NCI-H2227 (cell line): ENCODE measurements around the gene DPP6.

Source experiments
- DNase-seq: peaks from one replicate; lab custom pipeline; 2025; ENCODE audit not compliant: unreplicated experiment; lab: John Stamatoyannopoulos, UW

The DPP6 gene

DNA sequence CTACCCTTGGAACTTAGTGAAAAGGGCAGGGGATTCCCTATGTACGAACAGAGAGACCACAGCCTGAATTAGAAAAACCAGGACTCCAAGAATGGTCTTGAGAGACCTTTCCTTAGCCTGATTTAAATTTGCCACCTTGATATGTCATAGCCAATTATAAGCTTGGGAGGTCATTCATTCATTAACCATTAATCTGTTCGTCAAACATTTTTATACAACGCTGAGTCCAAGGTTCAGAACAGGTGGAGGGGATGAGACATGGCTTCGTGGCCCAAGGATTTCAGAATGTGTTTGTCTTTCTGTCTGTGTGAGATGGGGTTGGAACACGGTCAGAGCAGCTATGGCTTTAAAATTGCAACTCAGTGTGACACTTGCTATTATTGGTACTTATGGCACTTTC lies 792.8 kb downstream of the DPP6 start:
- DNase-seq, result no peak

DNA sequence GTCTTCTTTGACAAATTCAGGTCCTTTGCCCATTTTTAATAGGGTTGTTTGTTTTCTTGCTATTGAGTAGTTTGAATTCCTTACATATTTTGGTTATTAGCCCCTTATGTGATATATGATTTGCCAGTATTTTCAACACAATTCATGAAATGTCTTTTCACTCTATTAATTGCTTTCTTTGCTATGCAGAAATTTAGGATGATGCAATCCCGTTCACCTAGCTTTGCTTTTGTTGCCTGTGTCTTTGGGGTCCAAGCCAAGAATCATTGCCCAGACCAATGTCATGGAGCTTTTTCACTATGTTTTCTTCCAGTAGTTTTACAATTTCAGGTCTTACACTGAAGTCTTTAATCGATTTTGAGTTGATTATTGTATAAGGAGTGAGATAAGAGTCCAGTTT lies 796.3 kb downstream of the DPP6 start:
- DNase-seq, result no peak

DNA sequence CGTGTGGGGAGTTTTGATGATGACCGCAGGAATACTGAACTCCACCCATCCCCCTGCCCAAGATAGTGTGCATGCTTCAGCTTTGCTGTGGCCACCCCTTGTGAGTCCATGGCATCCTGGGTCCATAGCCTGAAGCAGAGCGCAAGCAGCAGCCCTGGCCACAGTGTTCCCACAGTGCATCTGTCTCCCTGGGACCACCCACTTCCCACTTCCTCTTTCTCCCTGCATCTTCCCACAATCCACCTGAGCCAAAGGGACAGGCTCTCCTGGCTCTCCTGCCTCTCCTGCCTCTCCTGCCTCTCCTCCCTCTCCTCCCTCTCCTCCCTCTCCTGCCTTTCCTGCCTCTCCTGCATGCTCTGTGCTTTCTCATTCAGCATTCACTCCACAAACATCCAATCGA lies 800.0 kb downstream of the DPP6 start:
- no peak for DNase-seq

DNA sequence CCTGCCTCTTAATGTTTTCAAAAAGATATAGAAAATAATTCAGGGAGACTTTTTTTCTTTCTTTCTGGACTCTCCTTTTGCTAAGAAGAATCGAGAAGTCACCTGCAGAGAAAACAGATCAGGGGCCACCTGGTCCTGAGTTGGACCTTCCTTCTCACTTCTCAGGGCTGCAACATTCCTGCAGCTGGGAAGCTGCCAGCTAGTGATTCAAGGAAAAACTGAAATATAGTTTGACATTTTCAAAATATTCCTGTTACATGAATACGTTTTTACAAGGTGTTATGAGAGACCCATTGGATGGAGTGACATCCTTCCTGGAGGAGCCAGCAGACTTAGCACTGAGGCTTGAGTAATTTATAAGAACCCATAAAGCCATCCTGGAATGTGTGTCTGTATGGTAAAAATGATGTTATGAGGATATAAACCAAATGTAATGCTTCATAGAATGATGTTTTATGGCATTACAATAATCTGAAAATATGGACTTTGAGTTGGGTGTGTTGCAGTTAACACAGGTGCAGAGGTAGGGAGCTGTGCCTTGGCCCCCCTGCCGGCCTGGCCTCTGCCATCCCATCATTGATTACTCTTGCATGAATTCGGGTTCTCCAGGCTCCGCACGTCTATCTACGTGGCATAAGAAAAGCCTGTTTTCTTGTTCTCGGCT lies 801.0 kb downstream of the DPP6 start:
- DNase-seq, result no peak

DNA sequence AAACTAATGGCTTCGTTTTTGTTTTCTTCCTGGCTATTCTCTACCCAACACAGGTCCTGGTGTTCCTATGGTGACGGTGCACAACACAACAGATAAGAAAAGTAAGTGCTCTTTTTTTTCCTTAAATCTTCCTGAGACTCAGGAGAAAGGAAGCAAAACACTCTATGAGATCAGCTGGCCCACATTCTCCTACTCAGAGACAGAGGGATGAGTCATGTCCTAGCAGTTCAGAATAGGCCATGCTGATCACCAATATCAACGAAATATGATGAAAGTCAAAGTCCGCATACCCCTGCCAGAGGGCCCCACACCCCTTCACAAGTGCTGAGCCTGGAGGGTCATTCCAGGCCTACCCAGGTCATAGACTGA lies 801.5 kb downstream of the DPP6 start:
- no peak for DNase-seq

DNA sequence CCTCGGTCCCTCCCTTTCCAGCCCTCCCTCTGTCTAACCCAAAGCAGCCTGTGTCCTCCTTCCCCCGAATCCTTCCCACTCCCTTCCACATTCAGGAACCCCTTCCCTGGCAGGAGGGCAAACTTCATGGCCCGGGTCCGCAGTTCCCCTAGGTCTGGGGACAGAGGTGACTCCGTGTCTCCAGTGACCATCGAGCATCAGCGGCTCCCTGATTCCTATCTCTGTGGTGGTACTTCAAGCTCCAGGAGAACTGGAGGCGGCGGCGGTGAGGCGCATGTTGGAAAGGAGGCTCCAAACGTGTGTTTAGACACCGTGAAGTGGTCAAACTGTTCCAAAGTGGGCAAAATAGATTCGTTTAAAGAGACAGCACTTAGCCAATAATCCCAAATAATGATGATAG lies 802.6 kb downstream of the DPP6 start:
- DNase-seq, result no peak

DNA sequence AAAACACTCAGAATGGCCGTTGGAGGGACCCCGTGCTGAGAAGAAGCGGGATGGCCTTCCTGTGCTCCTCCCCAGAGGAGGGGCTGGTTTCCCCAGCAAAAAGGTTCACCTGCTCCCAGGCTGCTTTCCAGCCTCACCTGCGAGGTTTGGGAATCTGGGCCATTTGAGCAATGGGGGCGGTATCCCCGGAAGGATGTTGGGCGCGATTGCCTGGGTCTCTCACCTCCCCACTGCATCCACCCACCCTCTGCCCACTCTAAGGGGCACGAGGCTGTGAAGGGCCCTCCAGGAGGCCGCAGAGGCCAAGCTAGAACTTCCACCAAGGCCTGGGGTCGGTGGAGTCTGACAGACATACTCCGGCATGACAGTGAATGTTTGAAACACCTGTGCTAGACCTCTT lies 803.2 kb downstream of the DPP6 start:
- no peak for DNase-seq

DNA sequence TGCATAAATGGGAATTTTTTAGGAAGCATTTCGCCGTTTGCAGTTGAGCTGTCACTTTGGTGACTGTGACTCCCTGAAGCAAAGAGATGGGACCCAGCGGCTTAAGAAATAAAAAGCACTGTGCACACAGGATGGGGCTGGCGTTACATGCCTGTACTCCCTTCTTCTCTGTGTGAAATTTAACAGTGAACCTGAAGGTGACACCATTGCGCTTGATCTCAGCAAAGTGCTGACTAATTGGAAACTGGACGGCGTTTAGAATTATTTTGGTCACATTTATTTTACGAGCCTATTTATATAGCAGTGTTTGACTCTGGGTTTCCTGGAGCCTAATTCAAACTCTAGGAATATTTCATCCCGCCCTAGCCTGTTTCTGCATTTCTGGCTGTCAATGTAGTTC lies 804.5 kb downstream of the DPP6 start:
- DNase-seq, result no peak

DNA sequence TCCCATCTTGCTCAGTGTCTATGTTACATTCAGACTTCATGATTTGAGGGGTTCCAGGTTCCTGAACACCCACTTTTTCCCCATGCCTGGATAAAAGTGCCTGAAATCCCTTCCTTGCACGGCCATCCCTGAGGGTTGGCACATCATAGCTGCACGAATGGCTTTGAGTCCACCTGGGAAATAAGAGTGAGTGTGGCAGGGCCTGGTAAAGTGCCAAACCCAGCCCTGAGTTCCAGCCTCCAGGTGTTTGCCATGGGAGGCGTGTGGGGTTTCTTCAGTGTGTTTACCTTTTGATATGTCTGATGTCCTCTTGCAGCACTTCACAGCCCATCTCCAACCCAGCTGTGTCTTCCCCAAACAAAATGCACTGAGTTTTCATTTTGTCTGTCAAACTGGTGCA lies 805.0 kb downstream of the DPP6 start:
- no peak for DNase-seq

DNA sequence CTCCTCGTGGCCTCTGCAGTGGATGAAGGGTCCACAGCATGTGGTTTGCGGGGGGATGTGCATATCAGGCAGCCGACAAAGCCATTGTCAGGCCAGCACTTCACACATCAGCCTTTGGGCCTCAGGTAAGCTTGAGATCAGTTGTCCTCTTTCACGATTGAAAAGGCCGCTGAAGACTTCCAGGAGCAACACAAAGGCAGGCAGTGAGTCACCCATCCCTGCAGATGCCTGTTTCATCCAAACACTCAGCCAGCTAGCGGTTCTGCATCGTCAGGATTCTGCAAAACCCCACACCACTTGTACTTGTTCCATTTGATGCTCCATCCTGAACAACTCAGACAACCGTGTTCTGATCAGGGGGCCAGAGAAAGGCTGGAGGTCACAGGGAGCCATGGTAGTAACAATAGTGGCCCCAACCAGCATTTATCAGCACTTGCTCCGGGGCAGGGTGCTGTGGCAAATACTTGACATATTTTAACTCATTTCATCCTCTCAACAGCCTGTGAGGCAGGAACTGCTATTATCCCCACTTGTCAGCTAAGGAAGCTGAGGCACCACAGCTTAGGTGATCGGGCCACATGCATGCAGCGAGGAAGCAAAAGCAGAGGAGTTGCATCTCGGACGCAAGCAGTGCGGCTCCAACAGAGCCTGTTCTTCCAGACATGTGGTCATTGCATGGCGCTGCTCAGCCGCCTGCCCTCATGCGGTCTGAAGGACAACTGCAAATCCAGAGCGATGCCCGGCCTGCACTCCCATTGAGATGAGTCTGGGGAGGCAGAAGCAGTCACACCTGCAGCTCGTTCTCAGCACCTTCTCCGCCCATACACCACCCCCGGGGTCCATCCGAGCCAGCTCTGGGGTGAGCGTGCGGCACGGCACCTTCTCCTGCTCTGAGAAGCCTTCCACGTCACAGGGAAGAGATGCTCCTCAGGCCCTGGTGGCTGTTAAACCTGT lies 805.8 kb downstream of the DPP6 start:
- DNase-seq, result no peak

DNA sequence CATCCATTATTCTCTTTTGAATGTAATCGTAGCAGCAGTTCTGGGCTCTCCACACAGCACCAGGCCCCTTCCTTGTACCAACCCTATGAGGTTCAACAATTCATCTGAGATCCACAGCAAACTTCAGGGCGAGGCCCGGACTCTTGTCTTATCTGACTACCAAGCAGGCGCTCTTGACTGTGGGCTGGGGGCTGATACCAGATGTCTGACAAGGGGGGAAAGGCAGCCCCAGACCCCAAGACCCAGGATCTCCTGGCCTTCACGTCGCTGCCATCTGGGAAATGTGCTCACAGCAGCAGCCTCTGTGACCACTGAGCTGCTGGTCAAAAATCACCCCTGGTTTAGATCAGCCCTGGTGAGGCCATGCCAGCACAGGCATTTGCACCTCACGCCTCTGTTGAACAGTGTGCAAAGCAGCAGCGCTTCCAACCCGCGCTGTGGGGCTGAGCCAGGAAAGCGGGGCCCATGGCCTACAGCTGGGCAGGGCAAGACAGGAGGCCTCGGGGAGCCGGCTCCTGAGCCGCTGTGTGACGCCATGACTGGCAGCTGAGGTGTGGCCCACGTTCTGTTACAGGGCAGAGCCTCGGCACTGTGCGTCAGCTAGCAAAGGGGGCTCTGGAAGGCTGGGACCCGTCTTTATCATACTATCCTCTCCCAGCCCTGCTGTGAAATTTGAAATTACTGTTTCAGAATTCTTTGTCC lies 806.8 kb downstream of the DPP6 start:
- no peak for DNase-seq

DNA sequence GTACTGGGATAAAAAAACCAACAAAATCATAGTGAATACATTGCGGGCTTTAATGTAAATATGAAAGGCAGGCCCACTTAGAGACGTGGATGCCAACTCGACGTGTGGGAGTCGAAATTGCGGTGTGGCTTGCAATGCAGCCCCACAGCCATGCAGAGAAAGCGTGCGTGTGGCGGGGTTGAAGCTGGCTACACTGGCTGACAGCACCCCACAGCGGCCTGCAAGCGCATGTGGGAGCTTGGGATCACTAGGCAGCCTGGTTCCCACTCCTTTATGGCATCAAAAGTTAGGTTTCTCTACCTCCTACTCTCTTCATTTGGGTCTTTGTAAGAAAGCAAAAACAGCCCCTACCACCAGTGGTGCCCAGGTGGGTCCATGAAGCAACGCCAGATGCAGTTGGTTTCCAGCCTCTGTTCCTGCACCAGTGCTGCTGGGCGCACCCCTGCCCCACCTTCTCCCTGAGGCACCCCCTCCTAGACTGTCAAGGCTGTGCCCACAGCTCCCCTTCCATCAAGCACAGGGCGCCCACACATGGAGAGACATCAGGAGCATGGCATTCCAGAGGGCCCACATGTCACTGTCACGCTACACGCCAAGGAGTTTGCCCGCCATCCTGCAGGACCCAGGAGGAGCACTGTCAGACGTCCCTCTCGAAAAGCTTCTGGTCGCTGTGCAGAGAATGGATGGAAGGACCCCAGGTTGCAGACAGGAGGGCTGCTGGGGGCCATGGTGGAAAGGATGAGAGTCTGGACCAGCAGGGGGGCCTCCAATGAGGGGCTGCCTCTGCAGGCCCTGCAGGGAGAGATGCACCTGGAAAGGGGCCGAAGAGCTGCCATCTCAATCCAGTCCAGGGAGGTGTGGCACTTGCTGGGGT lies 807.8 kb downstream of the DPP6 start:
- no peak for DNase-seq

DNA sequence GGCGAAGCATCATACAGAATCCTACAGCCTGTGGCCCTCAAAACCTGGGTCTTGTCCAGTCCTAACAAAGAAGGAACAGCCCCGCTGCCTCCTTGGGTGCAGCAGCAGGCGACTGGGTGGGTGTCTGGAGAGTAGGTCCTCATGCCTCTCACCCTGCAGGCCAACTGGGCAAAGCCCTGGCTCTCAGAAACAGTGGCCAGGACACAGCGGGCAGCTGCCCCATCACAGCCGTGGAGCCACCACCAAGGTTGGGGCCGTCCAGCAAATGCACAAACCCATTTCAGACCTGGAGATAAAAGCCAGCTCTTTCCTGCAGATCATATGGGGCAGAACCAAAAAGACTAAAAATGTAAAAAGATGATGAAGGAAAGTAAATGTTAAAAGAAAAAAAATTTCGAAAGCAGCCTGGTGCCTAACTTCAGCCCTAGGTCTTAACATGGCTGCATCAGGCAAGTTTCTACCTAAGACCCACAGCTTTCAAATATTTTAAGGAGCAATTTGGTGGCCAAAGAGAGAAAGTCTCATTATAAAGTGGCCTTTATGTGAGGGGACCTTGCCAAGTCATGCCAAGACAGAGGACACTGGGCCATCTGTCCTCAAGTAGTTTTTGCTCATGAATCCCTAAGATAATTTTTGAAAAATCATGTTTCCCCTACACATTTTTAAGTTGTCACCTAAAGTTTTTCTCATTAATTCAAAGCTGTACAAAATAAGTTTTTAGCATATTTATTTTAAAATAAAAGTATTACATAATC lies 808.6 kb downstream of the DPP6 start:
- no peak for DNase-seq

DNA sequence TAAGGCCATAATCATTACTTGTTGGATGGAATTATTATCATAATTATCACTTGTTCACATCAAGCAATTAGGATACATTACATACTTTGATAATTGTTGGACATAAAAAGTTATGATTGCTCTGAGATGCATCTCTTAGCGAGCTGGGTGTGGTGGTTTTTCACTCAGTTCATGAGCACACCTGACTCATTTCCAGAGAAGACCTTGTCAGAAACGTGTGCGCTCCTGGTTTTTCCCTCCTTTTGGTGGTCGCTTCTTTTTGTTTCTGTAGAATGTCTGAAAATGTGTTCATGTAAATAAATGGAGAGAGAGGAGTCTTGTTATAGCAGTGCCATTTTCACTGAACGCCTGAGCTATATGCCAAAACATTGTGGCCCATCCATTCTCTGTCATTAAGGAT lies 809.4 kb downstream of the DPP6 start:
- DNase-seq, result no peak

DNA sequence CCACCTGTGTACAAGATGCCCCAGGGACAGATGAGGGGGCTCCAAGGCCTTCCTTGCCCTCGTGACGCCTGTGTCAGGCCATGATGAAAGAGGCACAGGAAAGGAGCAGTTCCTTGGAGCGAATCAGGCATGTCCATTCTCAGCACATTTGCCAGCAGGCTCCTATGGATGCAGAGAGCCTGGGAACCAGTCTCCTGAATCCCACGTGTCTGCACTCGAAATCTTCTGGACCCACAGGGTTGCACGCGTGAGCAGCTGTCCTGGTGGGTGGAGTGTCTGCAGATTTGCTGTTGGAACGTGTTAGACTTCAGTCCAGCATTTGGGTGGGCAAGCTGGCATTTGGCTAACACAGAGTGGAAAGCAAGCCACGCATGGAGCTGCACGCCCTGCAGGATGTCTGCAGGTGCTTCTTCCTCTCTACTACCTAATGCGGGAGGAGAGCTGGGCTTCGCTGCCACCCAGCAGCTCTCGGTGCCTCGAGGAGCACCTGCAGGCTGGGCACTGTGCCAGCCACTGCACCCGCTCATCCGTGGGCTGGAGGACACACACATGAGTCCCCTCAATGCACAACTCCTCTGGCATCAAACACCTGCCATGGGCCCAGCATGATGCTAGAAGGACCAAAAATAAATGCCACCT lies 810.1 kb downstream of the DPP6 start:
- no peak for DNase-seq

DNA sequence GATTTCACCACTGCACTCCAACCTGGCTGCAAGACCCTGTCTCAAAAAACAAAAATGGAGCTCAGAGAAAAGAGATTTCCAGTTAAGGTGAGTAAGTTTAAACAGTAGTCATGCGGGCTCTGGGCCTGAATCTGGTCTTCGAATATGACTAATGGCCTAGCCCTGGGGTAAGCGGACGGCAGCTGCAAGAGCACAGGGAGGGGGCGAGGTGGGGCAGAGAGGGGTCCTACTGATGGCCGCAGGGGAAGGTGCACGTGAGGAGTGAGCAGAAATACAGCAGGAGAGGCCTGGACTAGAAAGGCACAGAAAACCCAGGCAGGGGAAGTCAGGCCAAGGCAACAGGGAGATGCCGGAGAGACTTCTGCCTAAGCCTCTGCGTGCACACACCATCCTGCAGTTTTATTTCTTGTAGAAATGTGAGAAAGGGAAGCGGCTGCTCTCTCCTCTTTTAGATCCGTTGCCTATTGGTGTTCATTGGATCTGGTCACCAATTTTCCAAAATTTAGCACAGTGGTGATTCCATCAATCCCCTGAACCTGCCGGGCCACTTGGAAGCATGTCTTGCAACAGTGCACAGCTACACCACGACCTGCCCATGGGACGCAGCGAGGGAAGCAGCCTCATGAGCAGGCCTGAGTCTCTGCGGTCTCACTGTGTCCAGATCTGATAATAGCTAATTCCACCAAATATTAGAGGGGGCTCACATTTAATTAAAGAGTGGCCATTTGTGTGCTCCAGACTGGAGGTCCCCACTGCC lies 811.7 kb downstream of the DPP6 start:
- DNase-seq, result no peak

DNA sequence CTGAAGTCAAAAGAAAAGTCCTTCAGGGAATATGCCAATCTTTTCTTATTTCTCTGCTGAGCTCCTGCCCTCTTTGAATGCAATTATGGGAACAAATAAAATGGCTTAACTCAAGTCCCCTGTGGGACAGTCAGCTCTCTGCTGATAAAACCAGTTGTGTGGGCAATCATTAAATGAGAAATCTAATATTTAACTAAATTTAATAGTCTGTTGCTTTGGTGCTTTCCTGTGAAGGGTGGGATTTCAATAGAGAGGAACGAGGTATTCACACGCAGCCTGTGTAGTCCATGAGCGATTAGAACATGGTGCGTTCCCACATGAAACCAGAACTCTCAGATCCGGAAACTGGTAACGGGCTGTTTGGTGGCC lies 812.3 kb downstream of the DPP6 start:
- no peak for DNase-seq

DNA sequence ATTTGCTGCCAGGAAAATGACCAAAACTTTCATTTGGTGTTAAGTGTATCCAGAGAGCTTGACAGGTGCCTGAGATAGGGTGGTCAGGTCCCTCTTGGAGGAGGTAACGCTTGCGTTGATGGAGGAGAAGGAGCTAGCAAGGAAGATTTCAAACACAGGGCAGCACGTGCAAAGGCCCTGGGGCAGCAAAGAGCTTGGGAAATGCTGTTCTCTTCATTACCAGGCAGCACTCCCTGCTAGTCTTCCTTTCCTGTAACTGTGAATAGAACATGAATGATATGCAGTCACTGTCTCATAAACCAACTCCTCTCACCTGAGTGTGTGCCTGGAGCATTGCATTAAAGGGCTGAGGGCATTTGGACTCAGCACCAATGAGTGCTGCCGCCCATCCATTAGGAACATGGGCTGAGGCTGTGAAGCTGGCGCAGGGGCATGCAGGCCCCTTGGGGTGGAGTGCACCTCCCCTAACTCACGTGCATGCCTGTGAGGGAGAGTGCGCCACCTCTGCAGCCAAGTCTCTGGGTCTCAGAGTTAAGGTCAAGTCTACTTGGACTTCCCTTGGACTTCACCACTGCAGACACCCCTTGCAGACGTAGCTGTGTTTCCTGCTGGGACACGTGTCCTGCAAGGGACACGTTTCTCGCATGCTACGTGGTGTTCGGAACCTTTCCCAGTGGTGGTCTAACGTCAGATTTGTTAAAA lies 813.9 kb downstream of the DPP6 start:
- no peak for DNase-seq

DNA sequence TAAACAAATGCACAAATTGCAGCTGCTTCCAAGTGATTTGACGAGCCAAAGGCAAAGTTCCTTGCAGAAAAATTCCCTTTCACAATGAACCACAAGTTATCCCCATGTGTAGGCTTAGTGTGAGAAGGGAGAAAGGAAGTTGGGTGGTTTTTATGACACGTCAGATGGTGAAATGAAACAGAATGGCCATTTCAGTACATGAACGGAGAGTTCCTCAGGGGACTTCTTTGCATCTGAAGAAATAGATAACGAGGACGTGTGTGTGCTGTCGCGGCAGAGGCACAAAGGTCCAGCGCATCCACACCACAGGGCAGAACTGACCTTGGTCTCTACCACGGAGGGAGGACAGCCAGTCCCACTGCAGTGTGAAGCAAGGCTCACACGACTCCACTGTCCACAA lies 814.9 kb downstream of the DPP6 start:
- DNase-seq, result no peak
